HG03469 (cell line): ENCODE data around the gene ADGRG4.
"Not testable (repeated sequence)": the region's sequence is repeated elsewhere in the genome, so short reads cannot be mapped to it uniquely, and the experiment has no call there.

Source experiments
- ATAC-seq: cut with Tn5 transposase; IDR thresholded peaks from one replicate; pipeline ENCODE4 v1.9.1; 2021; ENCODE audit warnings: mild to moderate bottlenecking, moderate library complexity, moderate number of reproducible peaks; ENCODE audit not compliant: unreplicated experiment

ADGRG4 gene

GRCh38 chrX:136300721-136301120, at the start of gene ADGRG4:
Gene ADGRG4 (plus strand): TSS chrX:136300963. CDS start chrX:136308778, 7,815 bp downstream.
- not testable (repeated sequence) for ATAC-seq

GRCh38 chrX:136251041-136251991, 49.4 kb upstream of the ADGRG4 start, which contains the start of gene MAP7D3:
Gene MAP7D3 (minus strand): TSS chrX:136251400. CDS start chrX:136251358, 42 bp downstream.
- ATAC-seq: peak; percentile 74

- ATAC-seq: no peak
Observed at GRCh38 chrX:136255541-136255940, 45.2 kb upstream of the ADGRG4 start.

- no peak for ATAC-seq
Observed at GRCh38 chrX:136256026-136256425, 44.7 kb upstream of the ADGRG4 start.

GRCh38 chrX:136258951-136259350, 41.8 kb upstream of the ADGRG4 start:
- no peak for ATAC-seq

- ATAC-seq: no peak
Observed at GRCh38 chrX:136259543-136259942, 41.2 kb upstream of the ADGRG4 start.

GRCh38 chrX:136260776-136261175, 40.0 kb upstream of the ADGRG4 start:
- ATAC-seq: no peak

- ATAC-seq: no peak
Observed at GRCh38 chrX:136261321-136261720, 39.4 kb upstream of the ADGRG4 start.

- no peak for ATAC-seq
Observed at GRCh38 chrX:136262243-136262642, 38.5 kb upstream of the ADGRG4 start.

- ATAC-seq: no peak
Observed at GRCh38 chrX:136262812-136263315, 37.9 kb upstream of the ADGRG4 start.

- ATAC-seq: no peak
Observed at GRCh38 chrX:136266828-136267227, 33.9 kb upstream of the ADGRG4 start.

- no peak for ATAC-seq
Observed at GRCh38 chrX:136268051-136269048, 32.4 kb upstream of the ADGRG4 start.

- no peak for ATAC-seq
Observed at GRCh38 chrX:136269921-136270320, 30.8 kb upstream of the ADGRG4 start.

- ATAC-seq: no peak
Observed at GRCh38 chrX:136271300-136271699, 29.5 kb upstream of the ADGRG4 start.

GRCh38 chrX:136272325-136272724, 28.4 kb upstream of the ADGRG4 start:
- ATAC-seq: no peak

GRCh38 chrX:136273986-136274385, 26.8 kb upstream of the ADGRG4 start:
- ATAC-seq: no peak

- ATAC-seq: no peak
Observed at GRCh38 chrX:136275553-136275952, 25.2 kb upstream of the ADGRG4 start.

- not testable (repeated sequence) for ATAC-seq
Observed at GRCh38 chrX:136286375-136286774, 14.4 kb upstream of the ADGRG4 start.

GRCh38 chrX:136291824-136292223, 8.9 kb upstream of the ADGRG4 start:
- no peak for ATAC-seq

GRCh38 chrX:136292656-136293055, 8.1 kb upstream of the ADGRG4 start:
- ATAC-seq: no peak

GRCh38 chrX:136295380-136295779, 5.4 kb upstream of the ADGRG4 start:
- no peak for ATAC-seq
